Bronchial epithelial cell (primary cell): Measurements from ENCODE around the gene UBE2R2. TPM values are rescaled to one million over a fixed set of nuclear protein-coding genes. Genes with fewer than 3 reads are reported as not detected.
"Not testable (repeated sequence)": the region's sequence is repeated elsewhere in the genome, so short reads cannot be mapped to it uniquely, and the experiment has no call there.

Experiments used
- DNase-seq: peaks from one replicate; pipeline ENCODE4 v3.0.0-alpha.2; 2010; ENCODE audit warnings: low read depth
- FAIRE-seq: peaks from 2 replicates; lab custom pipeline; 2011; peaks lifted over from hg19 to GRCh38; lab: Jason Lieb, UNC
- H3K27me3 ChIP-seq: 2 replicates; pipeline ENCODE4 v1.5.1; 2011; ENCODE audit warnings: low read length; ENCODE audit not compliant: control insufficient read depth, insufficient read depth
- H3K36me3 ChIP-seq: 2 replicates; pipeline ENCODE4 v1.5.1; 2011; ENCODE audit warnings: low read length; ENCODE audit not compliant: control insufficient read depth, insufficient read depth
- H3K4me3 ChIP-seq: 2 replicates; pipeline ENCODE4 v1.5.1; 2011; ENCODE audit warnings: mild to moderate bottlenecking, low read depth, low read length, control low read depth
- CTCF ChIP-seq: IDR thresholded peaks from 2 replicates; pipeline ENCODE4 v1.5.1; 2011; ENCODE audit warnings: mild to moderate bottlenecking, moderate library complexity, low read length, control low read depth, inconsistent platforms; ENCODE audit not compliant: insufficient read depth, severe bottlenecking
- total RNA-seq: library from RNA; depleted of rRNA; stranded (reverse); fragments of >200 nt; gene quantifications from 2 replicates; pipeline ENCODE4 v1.2.1, GENCODE V29; 2014

The UBE2R2 gene
- total RNA-seq, 1 donor from 2014 or later = 14.0 TPM

- no peak for TF ChIP-seq CTCF
- no peaks in the 10 kb centered on the region for H3K36me3 ChIP-seq
- no peak for DNase-seq
- no peak overlapping the region for H3K4me3 ChIP-seq
- no peak for FAIRE-seq
- no peaks in the 10 kb centered on the region for H3K27me3 ChIP-seq
Observed at GRCh38 chr9:33798545-33798944, 18.4 kb upstream of the UBE2R2 start.

- no peak for TF ChIP-seq CTCF
- Histone ChIP-seq H3K27me3 (no peaks in the 10 kb centered on the region), H3K36me3 (no peaks in the 10 kb centered on the region), H3K4me3 (no peak overlapping the region)
- FAIRE-seq = peak; percentile 84
- no peak for DNase-seq
Observed at GRCh38 chr9:33799928-33800704, 16.8 kb upstream of the UBE2R2 start.

DNA sequence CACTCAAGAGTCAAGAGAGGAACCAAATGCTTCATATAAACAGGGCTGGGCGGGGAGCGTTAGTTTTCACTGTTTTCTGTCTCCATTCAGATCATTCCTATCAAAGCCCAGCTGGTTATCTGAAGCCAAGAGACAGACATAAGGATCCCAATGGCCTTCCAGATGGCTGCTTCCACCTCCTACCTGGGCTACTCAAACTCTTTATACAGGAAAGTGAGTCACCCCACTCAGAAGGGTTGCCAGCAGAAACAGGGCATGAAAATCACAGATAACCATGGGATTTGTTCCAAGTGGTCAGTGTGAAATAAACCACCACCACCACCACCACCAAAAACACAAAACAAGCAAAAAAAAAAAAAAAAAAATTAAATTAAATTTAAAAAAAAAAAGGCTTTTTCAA is 16.1 kb upstream of the UBE2R2 start:
- Histone ChIP-seq H3K36me3 (no peaks in the 10 kb centered on the region), H3K4me3 (no peak overlapping the region), H3K27me3 (no peaks in the 10 kb centered on the region)
- no peak for TF ChIP-seq CTCF
- FAIRE-seq (no peak), DNase-seq (peak; percentile 41)

DNA sequence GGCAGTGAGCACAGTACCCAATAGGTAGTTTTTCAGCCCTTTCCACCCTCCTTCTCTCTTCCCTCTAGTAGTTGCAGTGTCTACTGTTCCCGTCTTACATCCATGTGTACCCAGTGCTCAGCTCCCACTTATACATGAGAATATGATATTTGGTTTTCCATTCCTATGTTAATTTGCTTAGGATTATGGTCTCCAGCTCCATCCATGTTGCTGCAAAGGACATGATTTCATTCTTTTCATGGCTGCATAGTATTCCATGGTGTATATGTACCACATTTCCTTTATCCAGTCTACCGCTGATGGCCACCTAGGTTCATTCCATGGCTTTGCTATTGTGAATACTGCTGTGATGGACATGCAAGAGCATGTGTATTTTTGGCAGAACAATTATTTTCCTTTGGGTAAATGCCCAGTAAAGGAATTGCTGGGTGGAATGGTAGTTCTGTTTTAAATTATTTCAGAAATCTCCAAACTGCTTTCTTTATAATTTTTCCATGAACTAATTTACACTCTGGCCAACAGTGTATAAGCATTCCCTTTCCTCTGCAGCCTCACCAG is 14.9 kb upstream of the UBE2R2 start:
- FAIRE-seq, H3K36me3 ChIP-seq, H3K4me3 ChIP-seq, DNase-seq, H3K27me3 ChIP-seq: not testable (repeated sequence)

GRCh38 chr9:33804196-33804595 is 12.8 kb upstream of the UBE2R2 start:
- not testable (repeated sequence) for H3K36me3 ChIP-seq, DNase-seq, H3K27me3 ChIP-seq, H3K4me3 ChIP-seq, FAIRE-seq

- not testable (repeated sequence) for H3K4me3 ChIP-seq, H3K36me3 ChIP-seq, H3K27me3 ChIP-seq, FAIRE-seq
- DNase-seq = peak; percentile 61
Observed at GRCh38 chr9:33807156-33807555, 9.8 kb upstream of the UBE2R2 start.

DNA sequence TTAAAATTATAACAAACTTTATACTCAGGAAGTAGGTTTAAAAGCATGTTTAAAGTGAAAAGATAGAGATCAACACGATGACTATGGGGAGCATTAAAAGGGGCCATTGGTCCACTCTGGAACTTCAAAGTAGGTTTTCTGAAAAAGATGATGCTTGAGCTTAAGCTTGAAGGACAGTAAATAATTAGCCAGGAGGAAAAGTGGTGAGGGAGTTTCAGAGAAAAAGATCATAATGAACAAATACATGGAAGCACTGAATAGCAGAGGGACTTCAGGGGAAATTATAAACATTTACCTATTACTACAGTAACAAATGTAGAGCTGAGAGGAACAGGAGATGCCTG is 8.0 kb upstream of the UBE2R2 start:
- not testable (repeated sequence) for DNase-seq, H3K36me3 ChIP-seq, FAIRE-seq, H3K4me3 ChIP-seq, H3K27me3 ChIP-seq

GRCh38 chr9:33809506-33809905 is 7.5 kb upstream of the UBE2R2 start:
- FAIRE-seq (no peak), DNase-seq (no peak)
- Histone ChIP-seq H3K36me3 (no peaks in the 10 kb centered on the region), H3K27me3 (no peaks in the 10 kb centered on the region), H3K4me3 (no peak overlapping the region)
- TF ChIP-seq CTCF = no peak
